ENCODE results near the gene TPX2. TPM values are rescaled to one million over a fixed set of nuclear protein-coding genes. Genes with fewer than 3 reads are reported as not detected.

TPX2 gene
- polyA plus RNA-seq, 1 of the 3 experiments (the other 2 are of a cell fraction): 17.1 TPM

GRCh38 chr20:31790401-31790800 is 51.3 kb downstream of the TPX2 start (continued):
- TF ChIP-seq JUND (IDR thresholded peaks at IDR 0.05) (no peak), TAF1 (IDR thresholded peaks at IDR 0.05; ENCODE audit: borderline replicate concordance, low read depth, low read length) (no peak), RFX5 (IDR thresholded peaks at IDR 0.05; ENCODE audit: low read length) (no peak), FOSL2 (IDR thresholded peaks at IDR 0.05; ENCODE audit: borderline replicate concordance, low read depth) (no peak), MXI1 (IDR thresholded peaks at IDR 0.05; ENCODE audit: low read depth, low read length) (no peak), NFIC (IDR thresholded peaks at IDR 0.05; ENCODE audit: borderline replicate concordance) (no peak)

- no peak overlapping the region for H2AFZ ChIP-seq (ENCODE audit: low read depth)
- DNase-seq: no peak
- no peaks in the 10 kb centered on the region for H3K9me3 ChIP-seq
- H3K9me2 ChIP-seq: no peaks in the 10 kb centered on the region
- H3K4me2 ChIP-seq: no peak overlapping the region
- H3K27ac ChIP-seq (ENCODE audit: low read depth in 2 of 2, low read length in 1 of 2): no peak overlapping the region; a peak in 1 of 4 replicates
- ChIA-PET CTCF (interaction anchor here (1.3 kb wide), 1 partner anchor 10 kb away, joined by 4 read pairs; no protein-coding TSS in a partner anchor), POLR2A (no interaction called here)
- H3K79me2 ChIP-seq (ENCODE audit: insufficient read depth): peaks cover 15% of the 10 kb centered on the region
- no peaks in the 10 kb centered on the region for H4K20me1 ChIP-seq (ENCODE audit: insufficient read depth)
- no peaks in the 10 kb centered on the region for H3K27me3 ChIP-seq (ENCODE audit: insufficient read depth)
- TF ChIP-seq MAX (IDR thresholded peaks at IDR 0.05; ENCODE audit: low read depth) (no peak), JUND (IDR thresholded peaks at IDR 0.05) (no peak), RFX5 (IDR thresholded peaks at IDR 0.05; ENCODE audit: low read length) (no peak), ELF1 (IDR thresholded peaks at IDR 0.05) (no peak), NRF1 (IDR thresholded peaks at IDR 0.05; ENCODE audit: low read depth, low read length) (no peak), TCF12 (IDR thresholded peaks at IDR 0.05) (no peak), GABPA (IDR thresholded peaks at IDR 0.05; ENCODE audit: low read depth) (no peak), SMC3 (IDR thresholded peaks at IDR 0.05; ENCODE audit: low read depth, low read length) (no peak), TAF1 (IDR thresholded peaks at IDR 0.05; ENCODE audit: borderline replicate concordance, low read depth, low read length) (no peak), FOXJ3 (CRISPR knock-in tag; IDR thresholded peaks at IDR 0.05) (no peak)
- WGBS (ENCODE audit: low lambda C conversion rate): 100% methylated on average over 3 of the region's 3 CpGs
- no peak overlapping the region for H3K9ac ChIP-seq
- peaks cover 0 to 5% of the 10 kb centered on the region in 2 experiments; a peak in 2 of 4 replicates for H3K4me1 ChIP-seq (ENCODE audit: control insufficient read depth in 1 of 2, insufficient read depth in 2 of 2, low read depth in 1 of 2, low read length in 1 of 2)
- no peak overlapping the region for H3K4me3 ChIP-seq (ENCODE audit: low read depth in 2 of 2, low read length in 1 of 2)
- peaks cover 2% of the 10 kb centered on the region for H3F3A ChIP-seq (replicated peaks; ENCODE audit: insufficient read depth)
- H3K36me3 ChIP-seq (replicated peaks in 1 of 2; ENCODE audit: control insufficient read depth in 1 of 2, insufficient read depth in 2 of 2, low read length in 1 of 2): peaks cover 60 to 70% of the 10 kb centered on the region in 2 experiments
Observed at GRCh38 chr20:31797364-31797763, 58.3 kb downstream of the TPX2 start.

GRCh38 chr20:31801508-31801907 is 62.4 kb downstream of the TPX2 start:
- peaks cover 52% of the 10 kb centered on the region in 2 experiments for H3K36me3 ChIP-seq (replicated peaks in 1 of 2; ENCODE audit: control insufficient read depth in 1 of 2, insufficient read depth in 2 of 2, low read length in 1 of 2)
- H3K9me2 ChIP-seq: no peaks in the 10 kb centered on the region
- POLR2A ChIA-PET: no interaction called here
- CTCF ChIA-PET: interaction anchor here (0.8 to 0.9 kb wide), 3 partner anchors 21 to 52 kb away, joined by 3 read pairs; no protein-coding TSS in a partner anchor
- no peaks in the 10 kb centered on the region for H3K9me3 ChIP-seq
- H3K4me2 ChIP-seq: no peak overlapping the region
- H3F3A ChIP-seq (replicated peaks; ENCODE audit: insufficient read depth): peaks cover 16% of the 10 kb centered on the region
- H3K4me3 ChIP-seq (ENCODE audit: low read depth in 2 of 2, low read length in 1 of 2): no peak overlapping the region
- H2AFZ ChIP-seq (ENCODE audit: low read depth): no peak overlapping the region
- peaks cover 0 to 11% of the 10 kb centered on the region in 2 experiments; a peak in 2 of 4 replicates for H3K4me1 ChIP-seq (ENCODE audit: control insufficient read depth in 1 of 2, insufficient read depth in 2 of 2, low read depth in 1 of 2, low read length in 1 of 2)
- H3K27me3 ChIP-seq (ENCODE audit: insufficient read depth): no peaks in the 10 kb centered on the region
- no peaks in the 10 kb centered on the region for H4K20me1 ChIP-seq (ENCODE audit: insufficient read depth)
- WGBS (ENCODE audit: low lambda C conversion rate): 100% methylated on average over 6 of the region's 7 CpGs
- no peak for DNase-seq
- no peak for TF ChIP-seq MAX (IDR thresholded peaks at IDR 0.05; ENCODE audit: low read depth)
- no peak overlapping the region for H3K27ac ChIP-seq (ENCODE audit: low read depth in 2 of 2, low read length in 1 of 2)
- peaks cover 1% of the 10 kb centered on the region; the same call in 1 of the 2 replicates for H3K79me2 ChIP-seq (ENCODE audit: insufficient read depth)
- H3K9ac ChIP-seq: no peak overlapping the region
